Stimulated activated CD8-positive, alpha-beta memory T cell treated with anti-CD3 and anti-CD28 coated beads, Interleukin-15, amount 100 ng/mL, for 24 hours (primary cell): ENCODE results near the gene TOP2B.

Source experiments
- DNase-seq: peaks from one replicate; pipeline ENCODE4 v3.0.0-alpha.2; 2020; ENCODE audit warnings: low read depth

Gene TOP2B

DNA sequence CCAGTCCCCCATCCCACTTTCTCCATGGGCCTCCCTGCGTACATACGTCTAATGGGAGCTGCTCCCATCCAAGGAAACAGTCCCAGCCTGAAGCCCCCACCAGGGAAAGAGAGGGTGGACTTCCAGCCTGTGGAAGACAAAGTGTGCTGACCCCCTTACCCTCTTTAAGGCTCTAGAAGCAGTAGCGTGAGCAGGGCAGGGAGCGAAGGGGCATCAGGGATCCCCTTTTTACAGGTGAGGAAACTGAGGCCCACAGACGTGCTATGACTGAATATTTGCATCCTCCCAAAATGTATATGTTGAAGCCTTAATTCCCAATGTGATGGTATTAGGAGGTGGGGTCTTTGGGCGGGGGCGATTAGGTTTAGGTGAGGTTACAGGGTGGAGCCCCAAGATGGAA, 83.4 kb downstream of the TOP2B start:
- no peak for DNase-seq

DNA sequence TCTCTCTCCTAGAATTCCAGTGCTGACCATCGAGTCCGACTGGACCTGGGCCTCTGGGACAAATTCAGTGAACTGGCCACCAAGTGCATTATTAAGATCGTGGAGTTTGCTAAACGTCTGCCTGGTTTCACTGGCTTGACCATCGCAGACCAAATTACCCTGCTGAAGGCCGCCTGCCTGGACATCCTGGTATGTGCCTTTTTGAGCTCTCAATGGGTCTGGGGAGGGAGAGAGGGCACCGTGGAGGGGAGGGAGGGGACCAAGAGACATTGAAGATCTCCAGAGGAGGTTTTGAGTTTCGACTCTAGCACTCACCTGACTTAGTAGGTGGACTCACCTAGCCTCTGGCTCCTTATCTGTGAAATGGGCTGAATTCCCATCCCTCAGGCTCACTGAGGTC, 84.2 kb downstream of the TOP2B start:
- no peak for DNase-seq

DNA sequence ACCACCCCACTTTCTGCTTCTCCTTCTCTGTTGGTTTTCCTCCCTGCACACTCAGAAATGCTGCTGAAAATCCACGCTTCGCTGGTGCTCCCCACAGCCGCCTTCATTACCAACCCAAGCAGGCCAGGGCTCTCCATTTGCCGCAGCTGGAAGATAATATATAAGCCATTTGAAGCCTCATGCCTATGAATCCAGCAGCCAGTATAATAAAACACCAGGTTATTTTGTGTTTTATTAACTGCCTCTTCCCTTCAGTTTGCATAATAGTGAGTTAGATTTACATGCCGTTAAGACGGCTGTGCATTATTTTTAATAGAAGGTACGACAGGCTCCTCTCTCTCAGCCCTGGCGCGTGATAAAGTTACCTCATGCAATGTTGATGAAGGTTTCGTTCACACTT, 86.6 kb downstream of the TOP2B start:
- no peak for DNase-seq

DNA sequence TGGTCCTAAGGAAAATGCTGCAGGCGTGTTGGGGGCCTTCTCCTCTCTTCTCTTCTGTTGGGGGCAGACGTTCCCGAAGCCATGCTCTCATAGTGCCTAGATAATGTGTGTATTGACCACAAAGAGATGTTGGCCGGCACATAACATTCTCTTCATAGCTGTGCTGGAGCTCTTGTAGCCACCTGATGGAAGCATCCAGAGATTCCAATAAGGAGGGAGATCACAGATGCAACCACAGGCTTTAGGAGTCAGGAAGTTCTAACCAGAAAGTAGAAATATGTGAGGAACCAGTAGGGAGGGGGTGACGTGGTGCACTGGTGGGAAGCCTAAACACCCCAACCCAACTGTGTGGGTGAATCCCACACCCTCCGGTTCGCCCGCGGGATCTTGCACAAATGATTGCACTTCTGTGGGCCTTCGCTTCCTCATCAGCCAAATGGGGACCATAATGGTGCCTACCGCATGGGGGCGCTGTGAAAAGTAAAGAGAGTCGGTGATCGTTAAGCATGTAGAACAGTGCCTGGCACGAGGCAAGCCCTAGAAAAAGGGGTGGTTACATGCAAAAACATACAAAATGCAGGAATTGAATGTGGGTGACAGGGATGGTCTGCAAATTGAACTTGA, 87.8 kb downstream of the TOP2B start:
- DNase-seq, result no peak

DNA sequence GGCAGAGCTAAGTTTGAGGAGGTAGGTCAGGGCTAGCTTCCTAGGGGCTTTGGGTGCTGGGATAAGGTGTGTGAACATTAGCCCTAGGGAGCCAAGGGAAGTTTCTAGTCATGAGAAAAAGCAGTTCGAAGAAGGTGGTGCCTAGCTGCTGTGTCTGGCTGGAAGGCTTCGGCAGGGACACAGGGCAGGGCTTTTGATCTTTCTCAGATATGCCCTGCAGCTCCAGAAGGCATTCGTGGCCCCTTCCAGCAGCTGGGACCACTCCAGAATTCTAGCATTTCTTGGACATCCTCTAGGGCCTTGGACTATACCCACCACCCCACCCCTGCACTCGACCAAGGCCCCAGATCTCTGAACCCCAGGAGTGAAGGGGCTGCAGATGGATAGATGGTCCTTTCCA, 88.6 kb downstream of the TOP2B start:
- DNase-seq, result no peak

DNA sequence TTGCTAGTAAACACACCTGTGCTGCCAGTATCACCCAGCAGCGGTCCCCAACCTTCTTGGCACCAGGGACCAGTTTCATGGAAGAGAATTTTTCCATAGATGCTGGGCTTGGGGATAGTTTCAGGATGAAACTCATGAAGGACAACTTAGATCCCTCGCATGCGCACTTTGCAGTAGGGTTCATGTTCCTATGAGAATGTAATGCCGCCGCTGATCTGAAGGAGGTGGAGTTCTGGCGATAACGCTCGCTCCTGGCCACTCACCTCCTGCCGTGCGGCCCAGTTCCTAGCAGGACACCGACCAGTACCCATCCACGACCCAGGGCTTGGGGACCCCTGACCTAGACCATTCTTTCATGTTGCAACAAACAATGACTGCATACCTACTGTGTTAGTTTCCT, 89.7 kb downstream of the TOP2B start:
- no peak for DNase-seq

DNA sequence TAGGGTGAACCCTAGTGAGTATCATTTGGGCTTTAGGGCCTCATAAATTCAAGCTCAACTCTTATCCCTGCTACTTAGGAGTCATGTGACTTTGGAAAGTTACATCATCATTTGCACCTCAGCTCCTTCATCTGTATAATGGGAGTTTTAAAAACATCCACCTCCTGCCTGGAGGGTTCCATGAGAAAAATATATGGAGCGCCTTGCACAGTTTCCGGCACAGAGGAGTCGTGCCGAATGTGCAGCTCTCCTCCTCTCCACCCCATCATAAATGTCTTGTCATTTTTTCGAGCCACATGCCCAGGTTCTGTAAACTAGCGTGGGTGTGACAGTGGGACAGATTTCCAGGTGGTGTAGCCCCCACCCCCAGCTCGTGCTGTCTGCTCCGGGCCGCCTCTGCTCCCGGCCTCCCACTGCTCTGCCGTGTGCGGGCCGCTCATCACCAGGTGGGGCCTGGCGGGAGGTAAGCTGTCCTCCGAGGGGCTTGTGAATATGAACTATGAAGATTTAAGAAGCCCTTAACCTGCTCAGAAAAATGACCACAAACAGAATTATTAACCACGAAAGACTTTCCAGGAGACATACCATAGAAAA, 90.4 kb downstream of the TOP2B start:
- DNase-seq, result no peak

DNA sequence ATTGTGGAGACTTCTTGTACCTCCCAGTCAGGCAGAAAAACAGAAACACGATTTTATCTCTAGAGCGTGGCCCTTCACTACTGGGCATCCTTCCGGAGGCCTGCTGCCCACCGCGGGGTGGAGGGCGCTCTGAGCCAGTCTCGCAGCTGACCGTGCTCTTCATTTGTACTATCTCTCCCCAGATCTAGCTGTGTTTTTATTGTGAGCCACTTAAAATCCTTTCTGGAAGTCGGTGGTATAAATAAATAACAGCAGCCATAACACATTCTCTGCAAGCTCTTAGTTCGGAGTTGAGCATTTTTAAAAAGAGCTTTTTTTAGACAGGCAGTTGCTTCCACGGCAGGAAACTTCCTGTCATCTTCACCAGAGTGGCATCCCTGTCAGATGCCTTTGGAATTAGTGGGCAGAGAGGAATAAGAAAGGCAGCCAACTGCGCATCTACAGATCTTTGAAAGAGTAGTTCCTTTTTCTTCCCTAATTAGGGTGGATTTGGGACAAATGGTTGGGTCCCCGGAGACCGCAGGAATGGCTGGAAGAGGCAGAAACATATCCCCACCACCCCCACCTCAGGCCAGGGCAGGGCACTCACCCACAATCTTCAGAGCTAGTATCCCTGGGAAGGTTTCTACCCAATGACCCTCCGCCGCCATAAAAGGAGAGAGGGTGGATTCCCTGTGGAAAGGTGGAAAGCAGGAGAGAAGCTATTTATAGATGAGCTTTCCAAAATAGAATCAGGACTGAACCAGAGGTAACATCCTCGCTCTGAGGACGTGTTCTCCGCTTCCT, 91.1 kb downstream of the TOP2B start:
- no peak for DNase-seq

DNA sequence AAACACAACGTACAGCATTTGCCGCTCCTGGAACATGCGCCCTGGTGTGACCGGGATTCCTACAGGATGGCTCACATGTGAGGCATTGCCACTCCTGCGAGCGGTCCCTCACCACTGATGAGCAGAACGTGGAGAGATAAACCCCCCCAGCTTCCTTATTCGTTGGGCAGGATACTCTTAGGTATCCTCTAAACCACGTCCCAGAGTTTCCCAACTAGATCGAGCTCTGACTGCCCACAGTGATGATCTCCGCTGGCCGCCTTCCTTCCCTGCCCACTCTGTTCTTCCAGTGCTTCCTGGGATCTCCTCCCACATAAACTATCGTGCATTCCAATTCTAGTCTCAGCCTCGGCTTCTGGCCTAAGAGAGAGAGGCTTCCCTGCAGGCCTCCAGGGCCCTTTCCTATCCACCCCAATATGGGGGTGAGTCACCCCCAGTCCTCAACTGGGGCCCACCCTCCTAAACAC, 91.8 kb downstream of the TOP2B start:
- DNase-seq, result no peak

DNA sequence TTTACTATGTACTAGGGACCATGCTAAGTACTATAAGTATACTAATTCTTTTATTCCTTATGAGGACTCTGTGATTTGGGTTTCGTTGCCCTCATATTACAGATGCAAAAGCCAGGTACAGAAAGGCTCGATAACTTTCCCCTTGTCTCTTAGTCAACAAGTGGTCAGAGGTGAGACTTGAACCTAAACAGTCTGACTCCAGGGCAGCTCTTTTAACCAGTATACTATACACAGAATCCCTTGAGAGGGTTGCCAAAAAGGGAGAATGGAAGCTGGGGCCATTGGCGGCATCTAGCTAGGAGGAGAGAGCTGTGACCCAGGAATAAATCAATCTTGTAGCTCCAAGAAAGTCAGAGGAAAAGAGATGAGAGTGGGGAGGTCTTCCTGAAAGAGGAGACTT, 92.4 kb downstream of the TOP2B start:
- DNase-seq, result no peak

DNA sequence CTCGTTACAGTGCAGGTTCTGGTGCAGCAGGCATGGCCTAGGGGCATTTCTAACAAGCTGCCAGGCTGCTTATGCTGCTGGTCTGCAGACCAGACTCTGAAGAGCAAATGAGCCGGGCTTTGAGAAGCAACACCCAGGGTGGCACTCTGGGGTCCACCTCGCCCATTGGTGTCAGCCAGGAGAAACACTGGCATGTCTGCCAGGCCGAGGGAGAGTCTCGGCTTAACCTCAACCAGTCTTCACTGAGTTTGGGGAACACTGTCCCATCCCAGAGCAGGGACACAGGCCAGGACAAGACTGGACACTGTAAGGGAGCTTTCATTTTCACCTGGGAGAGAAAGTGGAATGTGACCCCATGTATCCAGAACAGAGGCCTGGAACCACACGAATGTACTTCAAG, 93.4 kb downstream of the TOP2B start:
- DNase-seq, result no peak

DNA sequence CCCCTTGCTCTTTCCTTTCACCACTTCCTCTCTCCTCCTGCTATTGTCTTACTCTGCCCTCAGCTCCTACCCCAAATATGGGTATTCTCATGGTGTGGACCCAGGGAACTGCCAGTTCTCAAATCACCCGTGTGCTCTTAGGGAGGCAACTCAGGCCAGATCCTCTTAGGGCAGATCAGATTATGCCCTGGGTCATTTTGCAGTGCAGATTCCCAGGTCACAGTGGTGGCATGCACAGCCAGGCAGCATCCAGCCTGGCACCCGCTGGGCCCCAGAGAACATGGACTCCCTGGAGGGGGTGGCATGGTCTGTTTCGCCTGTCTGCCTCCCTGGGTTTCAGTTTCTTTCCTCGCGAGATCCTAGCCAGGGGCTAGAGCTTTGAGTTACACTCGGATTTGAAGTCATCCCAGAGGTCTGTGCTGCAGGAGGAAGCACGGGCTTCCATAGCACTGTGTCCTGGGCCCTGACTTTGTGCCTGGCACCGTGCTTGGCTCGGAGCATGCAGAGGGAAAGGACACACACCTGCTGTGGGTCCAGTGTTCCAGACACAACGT, 96.1 kb downstream of the TOP2B start:
- DNase-seq, result no peak

DNA sequence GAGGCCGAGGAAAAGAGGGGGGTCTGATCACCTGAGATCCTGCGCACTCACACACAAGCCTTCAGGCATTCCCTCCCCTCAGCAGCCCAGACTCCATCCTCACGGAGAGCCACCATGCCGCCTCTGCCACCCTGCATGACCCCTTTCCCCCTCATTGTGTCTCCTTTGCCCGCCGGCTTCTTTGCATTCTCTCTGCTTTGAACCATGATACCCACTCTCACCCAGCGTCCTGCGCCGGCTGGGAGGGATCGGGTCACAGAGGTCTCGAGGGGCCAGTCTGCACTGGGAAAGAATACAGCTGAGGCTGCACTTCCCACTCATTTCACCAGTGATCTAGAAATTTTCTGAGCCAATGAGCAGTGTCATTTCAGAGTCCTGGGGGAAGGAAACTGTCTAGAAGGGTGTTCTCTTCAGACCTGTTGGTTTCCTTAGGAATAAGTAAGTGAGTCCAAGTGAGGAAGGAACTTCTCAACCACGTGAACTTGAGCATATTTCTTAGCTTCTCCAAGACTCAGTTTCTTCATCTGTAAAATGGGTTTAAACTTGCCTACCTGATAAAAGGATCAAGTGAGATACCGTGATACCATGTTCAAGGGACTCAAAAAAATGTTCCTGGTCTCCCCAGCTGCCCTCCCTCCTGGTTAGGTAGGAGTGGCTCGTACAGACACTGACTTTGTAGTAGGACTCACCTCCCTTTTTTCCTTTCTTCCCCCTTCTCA, 96.7 kb downstream of the TOP2B start:
- no peak for DNase-seq

DNA sequence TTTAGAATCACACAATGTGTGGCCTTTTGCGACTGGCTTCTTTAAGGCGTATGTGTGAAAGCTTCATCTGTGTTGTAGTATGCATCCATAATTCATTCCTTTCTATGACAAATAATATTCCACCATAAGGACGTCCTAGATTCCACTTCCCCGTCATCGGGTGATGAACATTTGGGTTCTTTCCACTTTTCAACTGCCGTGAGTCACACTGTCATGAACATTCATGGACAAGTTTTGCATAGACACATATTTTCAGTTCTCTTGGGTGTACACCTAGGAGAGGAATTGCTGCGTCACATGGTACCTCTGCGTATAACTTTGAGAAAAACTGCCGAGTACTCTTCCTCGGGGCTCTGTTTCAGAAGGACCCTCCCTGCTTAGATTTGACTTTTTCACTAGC, 97.3 kb downstream of the TOP2B start:
- DNase-seq, result no peak

DNA sequence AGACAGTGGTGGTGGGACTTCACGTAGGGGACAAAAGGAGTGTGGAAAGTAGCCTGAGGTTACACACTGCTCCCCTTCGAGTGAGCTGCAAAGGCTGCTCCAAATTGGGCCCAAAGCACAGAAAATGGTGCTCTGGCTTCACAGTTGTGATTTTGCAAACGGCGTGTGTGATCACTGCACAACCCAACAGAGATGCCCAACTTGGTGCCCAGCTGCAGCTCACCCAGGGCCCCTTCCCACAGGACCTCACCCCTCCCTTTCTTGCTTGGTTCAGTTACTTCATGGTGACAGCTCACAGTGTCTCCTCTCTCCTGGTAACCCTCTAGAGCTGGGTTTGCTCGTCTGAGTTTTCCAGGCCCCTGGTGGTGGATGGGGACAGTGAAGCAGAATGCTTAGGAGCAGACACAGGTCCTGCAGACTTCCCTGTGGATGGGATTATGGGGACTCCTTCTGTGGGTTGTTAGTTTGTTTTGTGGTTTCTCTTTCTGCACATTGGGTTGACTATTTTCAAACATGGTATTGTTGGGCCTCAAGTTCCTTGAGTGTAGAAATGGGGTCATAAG, 98.3 kb downstream of the TOP2B start:
- no peak for DNase-seq

DNA sequence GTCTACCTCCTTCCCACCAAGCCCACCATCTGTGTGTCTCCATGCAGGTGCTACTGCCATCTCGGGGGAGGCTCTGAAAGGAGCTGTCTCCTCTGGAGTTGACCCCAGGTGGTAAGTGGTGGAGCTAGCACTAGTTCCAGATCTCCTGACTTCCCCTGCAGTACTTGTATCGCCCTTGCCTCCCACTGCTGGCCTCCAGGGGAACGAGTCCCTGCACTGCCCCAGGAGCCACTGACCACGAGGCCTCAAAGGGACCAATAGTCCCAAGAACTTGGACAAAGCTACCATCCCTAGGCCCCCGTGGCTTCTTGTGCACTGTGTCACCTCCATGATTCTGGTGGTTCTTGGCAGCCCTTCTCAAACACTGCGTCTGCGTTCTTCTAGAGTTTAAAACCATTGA, 98.9 kb downstream of the TOP2B start:
- no peak for DNase-seq

DNA sequence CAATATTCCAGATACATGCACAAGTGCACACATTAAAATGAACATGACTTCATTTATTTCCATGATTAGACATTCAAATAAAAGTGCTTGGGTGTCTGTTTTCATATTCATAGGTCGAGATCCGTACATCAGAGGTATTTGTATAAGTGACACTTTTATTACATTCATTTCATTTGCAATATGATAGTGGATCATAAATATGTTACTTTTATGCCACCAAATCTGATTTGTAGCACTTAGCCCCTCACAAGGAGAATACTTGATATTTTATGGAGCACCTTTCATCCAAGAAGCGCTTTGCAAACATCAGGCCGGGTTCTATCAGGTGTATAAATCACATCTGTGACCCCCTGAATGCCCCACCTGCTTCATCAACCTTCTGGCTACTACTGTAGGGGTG, 100.6 kb downstream of the TOP2B start:
- DNase-seq, result no peak

DNA sequence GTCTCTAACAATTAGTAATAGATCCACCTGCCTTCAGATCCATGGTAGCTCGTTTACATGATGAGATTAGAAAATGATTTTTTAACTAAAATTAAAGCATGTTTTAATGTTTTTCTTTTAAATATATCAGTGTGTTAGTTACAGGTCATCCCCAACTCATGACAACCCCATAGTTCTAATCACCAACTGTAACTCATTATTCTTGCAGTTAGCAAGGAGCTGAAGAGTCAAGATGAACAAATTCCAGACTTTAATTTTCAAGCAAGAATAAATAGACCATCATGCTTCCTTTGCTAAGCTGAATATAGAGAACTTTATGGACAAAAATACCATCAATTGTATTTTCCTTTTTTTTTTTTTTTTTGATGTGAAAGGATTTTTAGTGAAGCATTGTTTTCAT, 101.1 kb downstream of the TOP2B start:
- DNase-seq, result no peak

DNA sequence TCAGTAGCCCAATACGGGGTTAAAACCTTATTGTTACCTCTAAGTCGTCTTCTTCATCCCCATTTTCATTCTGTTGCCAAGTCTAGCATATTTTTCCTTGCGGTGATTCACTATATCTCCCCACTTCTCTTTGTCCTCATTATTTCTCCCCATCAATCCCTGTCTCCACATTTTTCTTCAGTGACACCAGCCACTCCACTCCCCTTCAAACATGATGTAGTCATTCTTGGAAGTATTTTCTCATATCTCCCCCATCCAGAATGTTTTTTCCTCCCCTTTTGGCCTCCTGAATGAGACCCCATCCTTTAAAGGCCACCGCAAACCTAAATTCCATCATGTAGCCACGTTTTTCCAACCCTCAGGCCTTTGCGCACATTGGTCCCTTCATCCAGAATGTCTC, 105.9 kb downstream of the TOP2B start:
- DNase-seq, result no peak

DNA sequence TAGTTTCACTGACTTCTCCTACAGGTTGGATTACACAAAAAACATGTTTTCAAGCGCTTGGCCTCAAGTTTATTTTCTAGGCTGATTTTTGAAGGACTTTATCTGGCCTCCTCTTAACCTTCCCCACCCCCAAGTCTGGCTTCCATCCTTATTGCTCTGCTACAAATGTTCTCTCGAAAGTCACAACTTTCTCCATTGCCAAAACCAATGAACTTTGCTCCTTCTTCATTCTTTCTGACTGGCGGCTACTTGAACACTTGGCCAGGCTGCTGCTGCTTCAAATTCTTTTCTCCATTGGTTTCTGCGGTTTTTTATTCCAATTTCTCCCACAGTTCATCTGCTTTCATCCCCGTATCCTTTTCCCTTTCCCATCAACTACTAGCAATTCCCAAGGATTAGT, 106.6 kb downstream of the TOP2B start:
- DNase-seq, result no peak

DNA sequence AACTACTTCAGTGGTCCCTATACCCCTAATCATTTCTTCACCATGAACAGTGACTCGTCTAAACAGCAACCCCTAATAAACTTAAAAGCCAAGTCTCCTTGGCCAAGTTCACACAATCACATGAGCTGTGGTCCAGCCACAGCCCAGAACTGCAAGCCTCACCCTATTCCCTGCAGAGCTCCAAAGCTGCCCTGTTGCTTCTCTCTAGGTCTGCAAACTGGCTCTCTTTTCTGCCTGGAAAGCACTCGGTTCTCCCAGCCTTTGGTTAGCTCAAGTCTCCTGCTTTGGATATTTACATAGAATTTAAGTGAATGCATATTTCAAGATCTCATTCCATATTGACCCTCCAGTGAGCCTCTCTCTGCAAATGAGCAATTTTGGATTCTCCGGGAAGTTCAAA, 107.0 kb downstream of the TOP2B start:
- no peak for DNase-seq

DNA sequence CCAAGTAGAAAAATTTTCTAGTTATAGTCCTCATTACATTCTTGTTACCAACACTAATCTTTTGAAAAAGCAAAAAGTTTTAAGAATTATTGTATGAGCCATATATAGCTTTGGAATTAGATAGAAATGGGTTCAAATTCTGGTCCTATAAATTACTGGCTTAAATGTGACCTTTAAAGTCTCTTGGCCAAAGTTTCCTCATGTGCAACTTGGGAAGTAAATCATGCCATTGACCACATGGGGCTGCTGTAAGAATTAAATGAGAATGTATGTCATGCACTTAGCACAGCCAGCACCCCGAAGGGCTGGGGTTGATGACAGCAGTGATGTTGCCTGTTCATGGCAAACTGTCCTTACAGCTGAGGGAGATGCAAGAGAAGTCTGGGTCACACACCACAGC, 108.3 kb downstream of the TOP2B start:
- DNase-seq, result no peak
